HS-27A (cell line): ENCODE results near the gene ZBTB45.
"Not testable (repeated sequence)": the region's sequence is repeated elsewhere in the genome, so short reads cannot be mapped to it uniquely, and the experiment has no call there.

Experiments
- DNase-seq: peaks from one replicate; pipeline ENCODE4 v3.0.0-alpha.2; 2012; ENCODE audit warnings: low read depth, missing footprints

Gene ZBTB45

DNA sequence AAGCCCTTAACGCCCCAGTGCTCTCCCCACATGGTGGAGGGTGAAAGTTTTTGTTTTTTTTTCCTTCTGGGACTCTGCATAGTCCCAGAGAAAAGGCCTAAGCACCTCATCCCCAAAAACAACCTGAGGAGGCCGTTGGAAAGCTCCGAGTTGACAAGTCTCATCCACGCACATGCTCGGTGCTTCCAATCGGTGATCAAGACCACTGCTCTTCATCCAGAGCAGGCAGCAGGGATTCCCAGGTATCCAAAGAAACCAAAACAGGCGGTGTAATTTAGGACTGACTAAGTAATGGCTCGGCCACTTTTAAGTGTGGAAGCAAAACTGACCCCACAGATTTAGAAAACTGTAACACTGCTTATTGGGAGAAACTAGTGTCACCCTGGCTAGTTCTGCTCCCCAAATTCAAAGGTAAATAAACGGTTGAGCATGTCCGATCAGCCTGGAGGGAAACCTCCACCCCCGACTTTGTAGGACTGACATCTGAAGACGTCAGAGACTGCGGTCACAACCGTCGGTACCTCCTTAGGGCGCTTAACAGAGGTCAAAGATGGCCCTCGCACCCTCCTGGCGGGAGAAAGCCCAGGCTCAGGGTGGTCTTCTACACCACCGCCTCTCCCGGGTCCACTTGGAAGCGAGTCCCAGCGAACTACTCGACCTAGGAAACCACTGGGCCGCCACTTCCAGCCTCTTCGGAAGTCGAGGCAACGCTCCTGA lies 44.5 kb downstream of the ZBTB45 start:
- no peak for DNase-seq

DNA sequence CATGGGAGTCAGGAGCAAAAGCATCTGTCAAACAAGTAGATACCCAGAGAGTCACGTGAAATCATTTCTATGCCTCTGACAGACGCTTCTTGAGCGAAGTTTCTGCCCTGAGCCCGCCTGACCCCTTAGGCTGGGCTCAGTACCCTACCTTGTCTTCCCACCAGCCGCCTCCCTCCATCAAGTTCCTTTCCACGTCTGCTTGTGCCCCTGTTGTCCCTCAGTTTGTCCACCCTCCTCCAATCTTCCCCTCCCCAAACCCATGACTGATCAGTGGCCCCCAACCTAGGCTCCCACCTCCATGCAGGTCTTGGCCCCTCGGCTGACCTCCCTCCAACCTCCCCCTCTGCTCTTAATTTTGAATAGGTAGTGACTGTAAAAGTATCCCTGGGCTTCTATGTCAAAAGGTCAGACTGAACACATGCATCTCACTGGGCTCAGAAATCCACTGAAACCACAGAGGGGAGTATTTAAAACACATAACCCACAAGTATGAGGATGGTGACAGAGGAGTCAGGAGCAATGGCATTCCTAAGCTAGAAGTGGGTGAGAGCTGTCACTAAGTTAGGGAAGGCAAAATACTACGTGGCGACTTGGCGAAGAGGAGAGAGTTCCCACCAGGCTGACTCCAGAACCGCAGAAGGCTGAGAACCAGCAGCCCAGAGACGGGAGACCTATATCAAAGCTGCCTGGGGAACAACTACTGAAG lies 45.2 kb downstream of the ZBTB45 start:
- no peak for DNase-seq

DNA sequence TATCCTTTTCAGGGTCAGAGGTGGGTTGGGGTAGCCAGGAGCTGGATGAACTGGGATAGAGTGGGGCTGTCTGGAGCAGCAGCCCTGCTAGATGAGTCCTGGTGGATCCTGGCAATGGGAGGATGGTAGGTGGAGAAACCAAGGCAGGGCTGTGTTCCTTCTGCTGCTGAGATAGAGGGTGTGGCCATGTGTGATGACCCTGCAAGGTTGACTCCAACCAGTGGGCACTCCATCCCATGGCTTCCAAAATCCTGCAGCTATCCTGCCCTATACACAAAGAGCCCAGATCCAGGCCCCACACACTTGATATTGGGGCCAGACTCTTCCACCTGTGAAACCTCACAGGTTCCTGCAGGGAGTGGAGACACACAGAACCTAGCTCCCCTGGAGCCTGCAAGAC lies 45.8 kb downstream of the ZBTB45 start:
- DNase-seq = no peak

DNA sequence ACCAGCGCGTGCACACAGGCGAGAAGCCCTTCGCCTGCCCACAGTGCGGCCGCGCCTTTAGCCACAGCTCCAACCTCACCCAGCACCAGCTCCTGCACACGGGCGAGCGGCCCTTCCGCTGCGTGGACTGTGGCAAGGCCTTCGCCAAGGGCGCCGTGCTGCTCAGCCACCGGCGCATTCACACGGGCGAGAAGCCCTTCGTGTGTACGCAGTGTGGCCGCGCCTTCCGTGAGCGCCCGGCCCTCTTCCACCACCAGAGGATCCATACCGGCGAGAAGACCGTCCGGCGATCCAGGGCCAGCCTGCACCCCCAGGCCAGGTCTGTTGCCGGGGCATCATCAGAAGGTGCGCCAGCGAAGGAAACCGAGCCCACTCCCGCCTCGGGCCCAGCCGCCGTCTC lies 47.9 kb downstream of the ZBTB45 start:
- DNase-seq = no peak

DNA sequence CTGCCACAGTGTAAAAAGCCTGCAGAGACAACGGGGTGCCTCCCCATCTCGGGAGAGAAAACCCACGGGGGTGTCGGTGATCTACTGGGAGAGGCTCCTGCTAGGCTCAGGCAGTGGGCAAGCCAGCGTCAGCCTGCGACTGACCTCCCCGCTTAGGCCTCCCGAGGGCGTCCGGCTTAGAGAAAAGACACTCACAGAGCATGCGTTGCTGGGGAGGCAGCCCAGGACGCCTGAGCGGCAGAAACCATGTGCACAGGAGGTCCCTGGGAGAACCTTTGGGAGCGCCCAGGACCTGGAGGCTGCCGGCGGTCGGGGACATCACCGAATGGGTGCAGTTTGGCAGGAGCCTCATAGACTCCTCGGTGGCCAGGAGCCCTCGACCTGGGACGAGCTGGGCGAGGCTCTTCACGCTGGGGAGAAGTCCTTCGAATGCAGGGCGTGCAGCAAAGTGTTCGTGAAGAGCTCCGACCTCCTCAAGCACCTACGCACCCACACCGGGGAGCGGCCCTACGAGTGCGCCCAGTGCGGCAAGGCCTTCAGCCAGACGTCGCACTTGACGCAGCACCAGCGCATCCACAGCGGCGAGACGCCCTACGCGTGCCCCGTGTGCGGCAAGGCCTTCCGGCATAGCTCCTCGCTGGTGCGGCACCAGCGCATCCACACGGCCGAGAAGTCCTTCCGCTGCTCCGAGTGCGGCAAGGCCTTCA lies 48.6 kb downstream of the ZBTB45 start:
- not testable (repeated sequence) for DNase-seq

DNA sequence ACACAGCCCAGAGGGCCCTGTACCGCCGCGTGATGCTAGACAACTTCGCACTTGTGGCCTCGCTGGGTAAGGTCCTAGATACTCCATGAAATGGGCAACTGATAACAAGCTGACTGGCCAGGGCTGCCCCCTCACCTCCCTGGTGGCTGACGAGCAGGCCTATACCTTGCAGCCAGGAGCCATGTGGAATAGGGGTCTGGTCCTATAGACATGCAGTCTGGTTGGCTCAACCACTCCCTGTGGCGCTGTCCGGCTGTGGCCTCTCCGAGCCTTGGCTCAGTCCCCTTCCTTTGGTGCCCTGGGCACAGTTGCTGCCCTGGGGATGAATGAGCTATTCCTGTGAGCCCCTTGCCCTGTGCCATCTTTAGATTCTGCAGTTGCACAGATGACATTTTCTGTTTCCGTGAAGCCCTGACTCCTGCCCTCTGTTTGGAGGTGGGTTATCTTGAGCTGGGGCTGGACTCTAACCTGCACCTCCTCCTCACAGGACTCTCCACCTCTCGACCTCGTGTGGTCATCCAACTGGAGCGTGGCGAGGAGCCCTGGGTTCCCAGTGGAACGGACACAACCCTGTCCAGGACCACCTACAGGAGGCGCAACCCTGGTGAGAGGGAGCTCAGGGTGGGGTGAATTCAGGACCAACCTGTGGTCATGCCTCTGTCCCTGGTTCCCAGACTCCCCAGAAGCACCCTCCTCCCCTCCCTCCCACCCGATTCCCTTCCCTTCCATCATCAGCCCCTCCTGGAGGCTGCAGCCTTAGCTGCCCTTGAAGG lies 50.2 kb downstream of the ZBTB45 start:
- DNase-seq = no peak

DNA sequence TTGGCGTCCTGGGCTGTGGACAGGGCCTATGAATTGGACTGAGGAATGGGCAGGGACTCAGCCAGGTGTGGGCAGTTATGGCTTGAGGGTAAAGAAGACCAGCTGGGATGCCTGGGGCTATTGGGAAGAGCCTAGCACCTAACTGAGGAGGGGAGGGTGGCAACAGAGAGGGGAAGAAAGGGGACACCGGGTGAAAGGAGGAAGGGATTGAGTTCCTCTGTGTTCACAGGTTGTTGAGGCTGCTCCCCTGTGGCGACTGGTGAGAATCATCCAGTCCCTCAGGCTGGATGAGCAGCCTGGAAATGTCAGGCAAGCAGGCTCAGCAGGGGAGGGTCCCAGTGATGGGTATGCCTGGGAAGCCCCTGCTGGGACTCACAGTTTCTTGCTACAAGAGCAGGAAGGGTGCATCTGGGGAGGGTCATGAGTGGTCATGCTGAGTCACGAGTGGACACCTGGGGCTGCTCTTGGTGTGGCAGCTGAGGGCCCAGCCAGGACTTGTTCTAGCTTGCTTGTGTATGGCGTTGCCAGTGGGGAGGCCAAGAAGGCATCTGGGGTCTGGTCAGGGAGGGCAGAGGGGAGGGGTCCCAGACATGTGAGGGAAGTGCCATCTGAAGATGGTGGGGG lies 51.3 kb downstream of the ZBTB45 start:
- DNase-seq = no peak

DNA sequence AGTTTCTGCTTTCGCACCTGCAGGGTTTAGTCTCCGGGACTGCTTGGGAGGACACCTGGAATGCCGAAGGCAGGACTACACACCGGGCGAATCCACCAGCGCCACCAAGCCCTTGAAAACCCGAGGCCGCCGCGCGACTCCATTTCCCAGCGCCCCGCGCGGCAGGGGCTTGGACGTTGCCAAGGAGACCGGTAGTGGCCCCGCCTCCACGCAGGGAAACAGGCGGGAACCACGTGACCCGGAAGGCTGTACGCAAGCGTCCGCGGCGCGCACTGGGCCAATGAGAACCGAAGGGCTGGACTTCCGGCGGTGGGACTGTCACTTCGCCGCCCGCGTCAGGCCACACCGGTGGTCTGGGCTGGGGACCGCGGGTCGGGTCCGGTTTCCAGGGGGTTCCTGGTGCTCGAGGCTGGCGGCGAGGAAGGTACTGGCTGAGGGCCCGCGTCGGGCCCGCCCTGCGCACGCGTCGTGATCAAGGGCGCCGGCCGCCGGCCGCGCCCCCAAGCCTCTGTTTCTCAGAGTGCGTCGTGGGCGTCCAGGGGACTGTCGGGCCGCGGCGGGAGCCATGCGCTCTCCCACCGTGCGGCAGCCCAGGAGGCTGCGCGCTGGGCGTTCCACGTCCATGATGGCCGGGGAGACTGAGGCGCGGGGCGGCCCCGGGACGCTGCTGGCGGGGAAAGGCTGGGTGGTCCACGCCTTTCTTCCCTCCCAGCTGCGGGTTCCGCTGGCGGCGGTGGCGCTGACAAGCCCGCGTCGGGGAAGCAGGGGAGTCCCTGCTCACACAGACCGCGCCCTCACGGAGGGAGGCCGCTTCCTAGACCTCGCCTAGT lies 52.6 kb downstream of the ZBTB45 start, which contains the start of gene ZNF324:
ZNF324 (plus strand) TSS at position 321 of the 830 bp plus-strand sequence. CDS start 2,106 bp downstream, outside the sequence.
- peak; percentile 91 for DNase-seq

DNA sequence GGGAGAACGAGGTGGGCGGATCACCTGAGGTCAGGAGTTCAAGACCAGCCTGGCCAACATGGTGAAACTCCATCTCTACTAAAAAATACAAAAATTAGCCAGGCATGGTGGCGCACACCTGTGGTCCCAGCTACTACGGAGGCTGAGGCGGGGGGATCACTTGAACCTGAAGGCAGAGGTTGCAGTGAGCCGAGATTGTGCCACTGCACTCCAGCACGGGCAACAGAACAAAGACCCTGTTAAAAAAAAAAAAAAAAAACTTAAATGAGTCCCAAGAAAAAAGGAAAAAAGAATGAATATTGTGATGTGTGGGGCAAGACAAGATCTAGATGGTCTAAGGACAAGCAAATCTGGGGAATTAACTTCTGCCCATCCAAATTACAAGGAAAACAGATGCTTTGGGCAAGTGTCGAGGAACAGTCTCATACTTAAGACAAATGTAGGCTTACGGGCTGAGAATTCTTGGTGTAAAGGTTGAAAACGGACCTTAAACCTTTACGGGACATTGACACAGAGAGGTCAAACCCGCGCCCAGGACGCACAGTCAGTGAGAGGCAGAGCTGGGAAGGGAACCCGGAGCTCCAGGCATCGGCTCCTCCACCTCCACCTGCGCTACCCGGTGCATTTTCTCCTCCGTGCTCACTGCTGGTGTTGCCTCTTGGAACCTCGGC lies 53.4 kb downstream of the ZBTB45 start:
- peak; percentile 22 for DNase-seq
